Chondrocyte (in vitro differentiated cells): Measurements from ENCODE around the gene NPAS2. TPM values are rescaled to one million over a fixed set of nuclear protein-coding genes. Genes with fewer than 3 reads are reported as not detected.

ENCODE experiments used
- DNase-seq: peaks from one replicate; pipeline ENCODE4 v3.0.0; 2021; ENCODE audit warnings: mixed read lengths, low spot score
- H3K27ac Mint-ChIP-seq: one replicate; pipeline ENCODE4 v1.8.0; 2021; ENCODE audit warnings: mild to moderate bottlenecking, moderate library complexity, mixed read lengths; ENCODE audit not compliant: unreplicated experiment
- H3K27me3 Mint-ChIP-seq: 2 replicates; pipeline ENCODE4 v1.8.0; 2021; ENCODE audit warnings: low read depth, mixed read lengths
- H3K36me3 Mint-ChIP-seq: 2 replicates; pipeline ENCODE4 v1.8.0; 2021; ENCODE audit warnings: low read depth, mixed read lengths
- H3K4me1 Mint-ChIP-seq: 2 replicates; pipeline ENCODE4 v1.8.0; 2021; ENCODE audit warnings: low read depth, mild to moderate bottlenecking, mixed read lengths
- H3K4me3 Mint-ChIP-seq: one replicate; pipeline ENCODE4 v1.8.0; 2021; ENCODE audit warnings: mild to moderate bottlenecking, moderate library complexity, mixed read lengths; ENCODE audit not compliant: unreplicated experiment
- H3K9me3 Mint-ChIP-seq: 2 replicates; pipeline ENCODE4 v1.8.0; 2021; ENCODE audit warnings: low read depth, mixed read lengths
- CTCF ChIP-seq: fragments of 200-600 bp; sonication (generic); IDR thresholded peaks from 2 replicates; pipeline ENCODE4 v1.5.0; 2021; ENCODE audit warnings: antibody characterized with exemption, mild to moderate bottlenecking, moderate library complexity
- total RNA-seq: library from RNA; stranded (reverse); gene quantifications from 3 replicates; pipeline ENCODE4 v1.2.1, GENCODE V29; 2021

NPAS2 gene
- total RNA-seq, 1 donor from 2014 or later: 25.6 TPM

DNA sequence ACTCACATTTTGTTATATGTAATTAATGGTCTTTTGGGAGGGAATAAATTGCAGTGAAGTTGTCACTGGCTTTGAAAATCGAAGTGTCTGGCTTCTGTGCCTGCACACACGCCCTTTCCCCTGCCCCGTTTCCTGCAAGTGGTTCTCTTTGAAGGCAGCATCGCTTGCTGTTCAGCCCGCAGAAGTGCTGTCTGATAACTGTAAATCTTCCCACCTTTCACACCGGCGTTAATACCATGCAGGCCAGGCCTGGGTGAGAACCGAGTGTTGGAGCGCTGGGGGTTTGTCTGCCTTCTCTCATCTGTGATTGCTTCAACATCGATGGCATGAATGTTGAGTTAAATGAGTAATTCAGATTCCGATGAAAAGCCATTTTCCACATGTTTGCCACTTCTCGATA, 144.3 kb downstream of the NPAS2 start:
- no peak overlapping the region for H3K27ac Mint-ChIP-seq
- no peak overlapping the region for H3K4me3 Mint-ChIP-seq
- H3K27me3 Mint-ChIP-seq: no peaks in the 10 kb centered on the region
- H3K9me3 Mint-ChIP-seq: no peaks in the 10 kb centered on the region
- TF ChIP-seq CTCF: no peak
- no peak for DNase-seq
- H3K4me1 Mint-ChIP-seq: peaks cover 7% of the 10 kb centered on the region
- peaks cover 17% of the 10 kb centered on the region for H3K36me3 Mint-ChIP-seq

- Mint-ChIP-seq H3K4me3 (no peak overlapping the region), H3K9me3 (no peaks in the 10 kb centered on the region), H3K36me3 (peaks cover 20% of the 10 kb centered on the region), H3K27me3 (no peaks in the 10 kb centered on the region), H3K4me1 (peaks cover 2% of the 10 kb centered on the region), H3K27ac (no peak overlapping the region)
- TF ChIP-seq CTCF: no peak
- no peak for DNase-seq
These were observed 144.8 kb downstream of the NPAS2 start for GRCh38 chr2:100964681-100965169.

- no peaks in the 10 kb centered on the region for H3K4me1 Mint-ChIP-seq
- no peaks in the 10 kb centered on the region for H3K9me3 Mint-ChIP-seq
- no peak for TF ChIP-seq CTCF
- no peak overlapping the region for H3K4me3 Mint-ChIP-seq
- no peaks in the 10 kb centered on the region for H3K27me3 Mint-ChIP-seq
- no peak overlapping the region for H3K27ac Mint-ChIP-seq
- peaks cover 26% of the 10 kb centered on the region for H3K36me3 Mint-ChIP-seq
- no peak for DNase-seq
These were observed 145.7 kb downstream of the NPAS2 start for GRCh38 chr2:100965596-100965995.

- Mint-ChIP-seq H3K9me3 (no peaks in the 10 kb centered on the region), H3K27ac (no peak overlapping the region), H3K36me3 (peaks cover 32% of the 10 kb centered on the region), H3K4me3 (no peak overlapping the region), H3K4me1 (no peaks in the 10 kb centered on the region), H3K27me3 (no peaks in the 10 kb centered on the region)
- DNase-seq: no peak
- TF ChIP-seq CTCF: no peak
These were observed 147.8 kb downstream of the NPAS2 start for GRCh38 chr2:100967716-100968115.

DNA sequence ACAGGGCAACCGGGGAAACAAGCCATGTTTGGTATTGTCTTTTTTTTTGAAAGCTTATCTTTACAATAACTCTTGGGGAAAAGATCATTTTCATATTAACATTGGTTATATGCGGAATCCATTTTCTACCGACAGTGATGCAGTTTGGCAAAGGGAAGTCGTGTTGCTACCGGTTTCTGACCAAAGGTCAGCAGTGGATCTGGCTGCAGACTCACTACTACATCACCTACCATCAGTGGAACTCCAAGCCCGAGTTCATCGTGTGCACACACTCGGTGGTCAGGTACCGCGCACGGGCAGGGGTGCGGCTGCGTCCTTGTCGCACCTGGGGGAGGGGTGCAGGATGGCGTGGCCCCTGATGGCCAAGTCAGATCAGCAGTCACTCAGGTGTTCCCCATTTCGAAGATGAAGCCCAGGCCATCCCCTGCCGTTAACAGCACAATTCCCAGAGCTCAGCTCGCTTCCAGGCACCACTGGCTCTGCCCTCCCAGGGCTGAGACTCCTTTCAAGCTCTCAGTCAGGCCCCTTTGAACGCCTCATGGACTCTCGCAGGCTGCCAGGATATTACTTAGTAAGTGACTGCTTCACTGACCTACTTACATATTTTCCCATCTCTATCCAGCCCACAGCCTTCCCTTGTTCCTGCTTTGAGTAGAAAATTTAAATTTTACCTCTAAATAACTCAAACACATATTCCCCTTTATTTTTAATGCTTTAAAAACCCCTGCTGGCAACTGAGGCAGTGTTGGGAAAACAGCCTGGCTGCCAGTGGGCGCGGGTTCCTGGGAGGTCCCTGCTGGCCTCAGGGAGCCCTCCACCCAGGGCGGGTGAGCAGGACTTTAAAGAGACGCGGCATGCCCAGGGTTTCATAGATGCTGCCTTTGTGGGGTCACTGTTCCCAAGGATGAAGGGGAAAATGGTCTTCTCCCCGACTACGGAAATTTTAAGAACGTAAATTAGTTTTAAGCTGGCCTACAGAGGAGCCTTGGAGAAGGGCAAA, 148.5 kb downstream of the NPAS2 start:
- Mint-ChIP-seq H3K27ac (no peak overlapping the region), H3K9me3 (no peaks in the 10 kb centered on the region), H3K4me3 (no peak overlapping the region), H3K4me1 (no peaks in the 10 kb centered on the region), H3K36me3 (peaks cover 35% of the 10 kb centered on the region), H3K27me3 (no peaks in the 10 kb centered on the region)
- no peak for DNase-seq
- no peak for TF ChIP-seq CTCF
